HCT116 (cell line): ENCODE data around the gene YTHDF1. TPM values are rescaled to one million over a fixed set of nuclear protein-coding genes. Genes with fewer than 3 reads are reported as not detected.

ENCODE experiments used
- ATAC-seq: fragments of 200-7000 bp; cut with Tn5 transposase; 2 replicates; pipeline ENCODE4 v1.9.1; 2020; ENCODE audit warnings: mild to moderate bottlenecking, moderate library complexity
- BruUV-seq: library from RNA; stranded (reverse); fragments of 400-500 nt; replicated peaks from 2 replicates; lab custom pipeline; 2021; lab: Mats Ljungman, UMichigan
- CTCF ChIA-PET: fragments of 300-600 bp; sonication (Branson Sonifier 250); formaldehyde crosslinking; loops from one replicate; lab custom pipeline; 2021; ENCODE audit warnings: antibody characterized with exemption; lab: Charles Lee
- POLR2A ChIA-PET: fragments of 300-600, 350-600 bp; sonication (Branson Sonifier 250); formaldehyde crosslinking; loops from one replicate; lab custom pipeline; 2021; ENCODE audit warnings: antibody characterized with exemption; lab: Charles Lee
- RAD21 ChIA-PET, 2 experiments: fragments of 300-600 bp; sonication (Branson Sonifier 250); formaldehyde crosslinking; loops; one replicate each; lab custom pipeline; 2023; ENCODE audit warnings: low total read pairs in 2 of 2; ENCODE audit not compliant: uncharacterized antibody in 2 of 2, unreplicated experiment in 2 of 2, low non-redundant PET in 1 of 2; lab: Charles Lee
- DNase-seq: peaks from one replicate; pipeline ENCODE4 v3.0.0-alpha.2; 2010; ENCODE audit warnings: low read depth, low spot score
- H2AFZ ChIP-seq: fragments of 200-600 bp; shearing (Covaris generic), sonication (generic); 2 replicates; pipeline ENCODE4 v1.6.1; 2017; ENCODE audit warnings: low read depth, mixed run types, mixed read lengths, antibody characterized with exemption, low read length; ENCODE audit not compliant: poor library complexity, severe bottlenecking
- H3K27ac ChIP-seq: 2 replicates; pipeline ENCODE4 v1.5.1; 2012; ENCODE audit warnings: low read depth, low read length
- H3K27me3 ChIP-seq: fragments of 200-600 bp; sonication (generic); 2 replicates; pipeline ENCODE4 v1.6.1; 2016; ENCODE audit warnings: mixed run types, low read length, mixed read lengths; ENCODE audit not compliant: insufficient read depth
- H3K36me3 ChIP-seq, 2 experiments: fragments of 200-500 bp in 1 of 2; fragments of 200-600 bp in 1 of 2; sonication (Bioruptor generic) in 1 of 2; sonication (generic) in 1 of 2; 2 replicates each; pipeline versions ENCODE4 v1.5.1 to v1.6.1; 2014 to 2016; ENCODE audit warnings: low read length in 2 of 2, inconsistent platforms in 1 of 2, mixed read lengths in 1 of 2, mixed run types in 1 of 2; ENCODE audit not compliant: insufficient read depth in 2 of 2, control insufficient read depth in 1 of 2
- H3K4me1 ChIP-seq, 2 experiments: fragments of 200-600 bp in 1 of 2; sonication (generic) in 1 of 2; 2 replicates each; pipeline versions ENCODE4 v1.5.1 to v1.6.1; 2012 to 2017; ENCODE audit warnings: low read length in 2 of 2, inconsistent platforms in 1 of 2, mild to moderate bottlenecking in 1 of 2, mixed read lengths in 1 of 2, mixed run types in 1 of 2, moderate library complexity in 1 of 2; ENCODE audit not compliant: insufficient read depth in 2 of 2, control insufficient read depth in 1 of 2
- H3K4me2 ChIP-seq: fragments of 200-600 bp; sonication (generic); 2 replicates; pipeline ENCODE4 v1.6.1; 2017; ENCODE audit warnings: mixed run types, low read length, mixed read lengths
- H3K4me3 ChIP-seq, 2 experiments: fragments of 200-600 bp in 1 of 2; sonication (generic) in 1 of 2; replicated peaks in 1 of 2; 2 replicates each; pipeline ENCODE4 v1.5.1; 2011 to 2016; ENCODE audit warnings: low read length in 2 of 2, control low read depth in 1 of 2, low read depth in 1 of 2, mild to moderate bottlenecking in 1 of 2, mixed read lengths in 1 of 2, mixed run types in 1 of 2
- H3K79me2 ChIP-seq: fragments of 200-600 bp; sonication (generic); 2 replicates; pipeline ENCODE4 v1.6.1; 2017; ENCODE audit warnings: mild to moderate bottlenecking, mixed run types, low read length, moderate library complexity, mixed read lengths; ENCODE audit not compliant: insufficient read depth
- H3K9ac ChIP-seq: fragments of 200-600 bp; sonication (generic); 2 replicates; pipeline ENCODE4 v1.6.1; 2016; ENCODE audit warnings: low read length, mixed read lengths
- H3K9me2 ChIP-seq: fragments of 200-600 bp; sonication (generic), shearing (Covaris generic); 2 replicates; pipeline ENCODE4 v1.6.1; 2017; ENCODE audit warnings: mixed run types, mild to moderate bottlenecking, moderate library complexity; ENCODE audit not compliant: insufficient read depth
- H3K9me3 ChIP-seq, 2 experiments: fragments of 200-500 bp in 1 of 2; fragments of 200-600 bp in 1 of 2; sonication (Bioruptor generic) in 1 of 2; sonication (generic) in 1 of 2; 2 replicates each; pipeline ENCODE4 v1.6.1; 2014 to 2017; ENCODE audit warnings: low read length in 2 of 2, mixed read lengths in 2 of 2, inconsistent platforms in 1 of 2, low read depth in 1 of 2, mild to moderate bottlenecking in 1 of 2, mixed run types in 1 of 2, moderate library complexity in 1 of 2; ENCODE audit not compliant: control insufficient read depth in 1 of 2, insufficient read depth in 1 of 2
- H4K20me1 ChIP-seq: fragments of 200-600 bp; sonication (generic), shearing (Covaris generic); 2 replicates; pipeline ENCODE4 v1.6.1; 2017; ENCODE audit warnings: mixed run types, mild to moderate bottlenecking, moderate library complexity; ENCODE audit not compliant: insufficient read depth
- CBX3 ChIP-seq: IDR thresholded peaks from 2 replicates; pipeline ENCODE4 v1.6.1; 2012; ENCODE audit warnings: low read depth
- CEBPB ChIP-seq: IDR thresholded peaks from 2 replicates; pipeline ENCODE4 v1.6.1; 2012; ENCODE audit warnings: low read depth
- CTCF ChIP-seq, 3 experiments: fragments of 200-600 bp in 1 of 3; sonication (generic) in 1 of 3; IDR thresholded peaks in 2 of 3; conservative IDR thresholded peaks in 1 of 3; 2 replicates each; pipeline ENCODE4 v1.5.1; 2012 to 2017; ENCODE audit warnings: low read depth in 2 of 3, low read length in 2 of 3, antibody characterized with exemption in 1 of 3, borderline replicate concordance in 1 of 3, control low read depth in 1 of 3, mild to moderate bottlenecking in 1 of 3, mixed read lengths in 1 of 3, mixed run types in 1 of 3, moderate library complexity in 1 of 3; ENCODE audit not compliant: insufficient read depth in 1 of 3
- ELF1 ChIP-seq: IDR thresholded peaks from 2 replicates; pipeline ENCODE4 v1.6.1; 2012; ENCODE audit warnings: low read depth, borderline replicate concordance
- EZH2phosphoT487 ChIP-seq: fragments of 200-600 bp; IDR thresholded peaks from 2 replicates; pipeline ENCODE4 v1.6.1; 2018; ENCODE audit warnings: antibody characterized with exemption, borderline replicate concordance
- POLR2A ChIP-seq: IDR thresholded peaks from 2 replicates; pipeline ENCODE4 v1.7.0; 2011; ENCODE audit warnings: borderline replicate concordance; ENCODE audit not compliant: insufficient read depth, insufficient read length; ENCODE audit errors: extremely low read depth
- POLR2AphosphoS5 ChIP-seq: IDR thresholded peaks from 2 replicates; pipeline ENCODE4 v1.6.1; 2011; ENCODE audit warnings: mild to moderate bottlenecking, low read depth, low read length, moderate library complexity
- RAD21 ChIP-seq: IDR thresholded peaks from 2 replicates; pipeline ENCODE4 v1.6.1; 2012; ENCODE audit warnings: low read depth, mild to moderate bottlenecking
- SP1 ChIP-seq: IDR thresholded peaks from 2 replicates; pipeline ENCODE4 v1.6.1; 2012; ENCODE audit warnings: low read depth
- TCF7L2 ChIP-seq: IDR thresholded peaks from 2 replicates; pipeline ENCODE4 v1.7.0; 2011; ENCODE audit warnings: borderline replicate concordance, inconsistent platforms; ENCODE audit not compliant: insufficient read depth, insufficient read length; ENCODE audit errors: extremely low read depth
- YY1 ChIP-seq: IDR thresholded peaks from 2 replicates; pipeline ENCODE4 v1.6.1; 2011; ENCODE audit warnings: low read length, low read depth, moderate library complexity, mild to moderate bottlenecking; ENCODE audit not compliant: insufficient replicate concordance; ENCODE audit errors: extremely low read depth
- intact Hi-C: fragments of 100-400 bp; cut with micrococcal nuclease; formaldehyde crosslinking; loops from 2 replicates; pipeline ENCODE4 v1.10.0; 2022
- total RNA-seq: library from RNA; stranded (reverse); gene quantifications from one replicate; pipeline ENCODE4 v1.2.1, GENCODE V29; 2021; ENCODE audit not compliant: unreplicated experiment
- TF ChIP-seq, protein P1 (sequence below): IDR thresholded peaks from 2 replicates; pipeline ENCODE4 v1.6.1; 2011; ENCODE audit warnings: mild to moderate bottlenecking, low read length, moderate library complexity; ENCODE audit not compliant: insufficient replicate concordance; ENCODE audit errors: extremely low read depth

YTHDF1 gene
- total RNA-seq, 1 experiment from 2014 or later, result 42.8 TPM

DNA sequence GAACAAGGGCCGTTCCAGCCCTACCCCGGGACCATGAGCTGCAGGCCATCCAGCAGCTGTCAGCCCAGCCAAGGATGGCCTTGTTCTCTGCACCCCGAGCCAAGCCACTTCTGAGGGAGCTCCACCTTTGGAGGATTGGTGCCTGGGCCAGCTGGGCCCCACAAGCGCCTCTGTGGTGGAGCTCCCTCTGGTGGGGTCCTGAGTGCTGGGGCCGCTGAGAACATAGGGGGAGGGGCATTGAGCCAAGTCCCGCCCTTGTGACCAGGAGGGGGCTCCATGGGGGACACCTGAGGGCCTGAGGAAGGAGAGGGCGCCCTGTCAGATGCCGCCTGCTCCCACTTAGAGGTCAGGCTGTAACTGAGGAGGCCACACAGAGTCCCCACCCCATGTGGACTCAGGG lies 43.2 kb downstream of the YTHDF1 start:
- TF ChIP-seq YY1 (no peak), TCF7L2 (no peak), RAD21 (peak; percentile 77), CTCF (IDR thresholded peaks at IDR 0.05 in 2 of 3, conservative IDR thresholded peaks at IDR 0.05 in 1 of 3; ENCODE audit: borderline replicate concordance in 1 of 3, insufficient read depth in 1 of 3, low read depth in 2 of 3, low read length in 2 of 3) (peak; percentile 62 to 75 (median 74)), ELF1 (no peak)
- H3K9ac ChIP-seq, result no peak overlapping the region
- POLR2A ChIA-PET, result no interaction called here
- no peak overlapping the region for H3K4me3 ChIP-seq
- 0 out of 2 replicates have a peak, but pooled peaks cover 9% of the 10 kb centered on the region for H3K27me3 ChIP-seq
- H3K4me2 ChIP-seq, result no peak overlapping the region
- CTCF ChIA-PET, result interaction anchor here (0.6 to 1.1 kb wide), 5 partner anchors 10 to 118 kb away, joined by 3 to 8 read pairs (median 3); no protein-coding TSS in a partner anchor
- H3K27ac ChIP-seq, result no peak overlapping the region
- H3K4me1 ChIP-seq, result peaks cover 0 to 2% of the 10 kb centered on the region in 2 experiments; a peak in 2 of 4 replicates
- ATAC-seq (peak; percentile 77), DNase-seq (peak; percentile 15)
- H2AFZ ChIP-seq, result no peak overlapping the region
- no peaks in the 10 kb centered on the region for H3K36me3 ChIP-seq
- no peaks in the 10 kb centered on the region for H4K20me1 ChIP-seq
- no peaks in the 10 kb centered on the region for H3K9me3 ChIP-seq
- RAD21 ChIA-PET, result interaction anchor here (0.9 to 1.1 kb wide), 2 partner anchors 13 to 200 kb away, joined by 4 to 6 read pairs; no protein-coding TSS in a partner anchor
- no TSS peak for BruUV-seq
- no peaks in the 10 kb centered on the region for H3K79me2 ChIP-seq
- H3K9me2 ChIP-seq, result no peaks in the 10 kb centered on the region
- intact Hi-C loops, result no loop called here

GRCh38 chr20:63171991-63172390 lies 43.9 kb downstream of the YTHDF1 start:
- Histone ChIP-seq H3K4me2 (no peak overlapping the region), H3K36me3 (no peaks in the 10 kb centered on the region), H3K79me2 (no peaks in the 10 kb centered on the region), H4K20me1 (no peaks in the 10 kb centered on the region), H3K27me3 (0 out of 2 replicates have a peak, but pooled peaks cover 9% of the 10 kb centered on the region), H2AFZ (no peak overlapping the region), H3K9me2 (no peaks in the 10 kb centered on the region), H3K9ac (no peak overlapping the region), H3K9me3 (no peaks in the 10 kb centered on the region), H3K27ac (no peak overlapping the region), H3K4me1 (peaks cover 0 to 5% of the 10 kb centered on the region in 2 experiments; a peak in 2 of 4 replicates), H3K4me3 (no peak overlapping the region)
- POLR2A ChIA-PET, result no interaction called here
- TF ChIP-seq POLR2AphosphoS5 (no peak), CBX3 (no peak), CEBPB (no peak), POLR2A (no peak), SP1 (no peak), EZH2phosphoT487 (no peak)
- TF ChIP-seq, protein P1, sequence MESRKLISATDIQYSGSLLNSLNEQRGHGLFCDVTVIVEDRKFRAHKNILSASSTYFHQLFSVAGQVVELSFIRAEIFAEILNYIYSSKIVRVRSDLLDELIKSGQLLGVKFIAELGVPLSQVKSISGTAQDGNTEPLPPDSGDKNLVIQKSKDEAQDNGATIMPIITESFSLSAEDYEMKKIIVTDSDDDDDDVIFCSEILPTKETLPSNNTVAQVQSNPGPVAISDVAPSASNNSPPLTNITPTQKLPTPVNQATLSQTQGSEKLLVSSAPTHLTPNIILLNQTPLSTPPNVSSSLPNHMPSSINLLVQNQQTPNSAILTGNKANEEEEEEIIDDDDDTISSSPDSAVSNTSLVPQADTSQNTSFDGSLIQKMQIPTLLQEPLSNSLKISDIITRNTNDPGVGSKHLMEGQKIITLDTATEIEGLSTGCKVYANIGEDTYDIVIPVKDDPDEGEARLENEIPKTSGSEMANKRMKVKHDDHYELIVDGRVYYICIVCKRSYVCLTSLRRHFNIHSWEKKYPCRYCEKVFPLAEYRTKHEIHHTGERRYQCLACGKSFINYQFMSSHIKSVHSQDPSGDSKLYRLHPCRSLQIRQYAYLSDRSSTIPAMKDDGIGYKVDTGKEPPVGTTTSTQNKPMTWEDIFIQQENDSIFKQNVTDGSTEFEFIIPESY, result no peak
- intact Hi-C loops, result no loop called here
- BruUV-seq, result no TSS peak
- RAD21 ChIA-PET, result interaction anchor here in 1 of 2 experiments (0.9 kb wide), 1 partner anchor 200 kb away, joined by 6 read pairs; no protein-coding TSS in a partner anchor
- DNase-seq (no peak), ATAC-seq (no peak)
- CTCF ChIA-PET, result interaction anchor here (0.8 to 1.1 kb wide), 2 partner anchors 116 to 118 kb away, joined by 5 to 8 read pairs; no protein-coding TSS in a partner anchor
